Nasal cavity respiratory epithelium epithelial cell of viscerocranial mucosa (primary cell): ENCODE measurements around the gene MBD5. TPM values are rescaled to one million over a fixed set of nuclear protein-coding genes. Genes with fewer than 3 reads are reported as not detected.

ENCODE experiments used
- total RNA-seq: library from RNA; depleted of rRNA; stranded (reverse); fragments of >200 nt; gene quantifications from 2 replicates; pipeline ENCODE4 v1.2.3, GENCODE V29; 2014

The MBD5 gene
- 9.9 and 21.4 TPM in 2 replicates for total RNA-seq

GRCh38 chr2:148021059-148021861, at the start of gene MBD5:
TSS of gene MBD5 (plus strand) at chr2:148021091.

GRCh38 chr2:148020111-148021058, 506 bp upstream of the MBD5 start, which contains the start of gene ORC4:
TSS of gene ORC4 (minus strand) at chr2:148020737. CDS start at chr2:147975958, 44,779 bp downstream.

Other genes with a start within 250 kb of the MBD5 start
- gene ACVR2A, start 176.1 kb upstream of the MBD5 start, total RNA-seq: 8.2 and 15.4 TPM in 2 replicates
- gene ORC4, start 354 bp upstream of the MBD5 start, total RNA-seq: 27.3 and 60.4 TPM in 2 replicates